ENCODE data around the gene SERPING1. TPM values are rescaled to one million over a fixed set of nuclear protein-coding genes. Genes with fewer than 3 reads are reported as not detected.

The SERPING1 gene
- total and polyA plus RNA-seq, 2 donors (not counting 3 experiments of a cell fraction or from before 2014, with no cell fraction given): 0.30 TPM; not detected in 1

DNA sequence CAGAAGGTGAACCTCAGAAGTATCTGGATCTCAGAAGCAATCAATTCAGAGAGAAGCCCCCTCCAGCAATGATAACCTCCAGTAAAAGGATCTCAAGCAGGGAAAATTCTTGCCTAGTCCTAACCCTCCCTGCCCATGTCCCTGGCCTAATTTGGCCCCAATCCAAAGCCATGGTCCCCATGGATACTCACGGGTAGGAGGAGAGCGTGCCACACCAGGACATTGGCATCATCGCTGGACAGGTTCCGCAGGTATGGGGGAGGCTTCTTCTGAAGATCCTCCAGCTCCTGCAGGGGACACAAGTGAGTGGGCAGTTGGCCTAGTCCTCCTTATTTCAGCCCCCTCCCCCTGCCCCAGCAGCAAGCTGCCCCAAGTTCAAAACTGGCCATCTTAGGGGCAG lies 37.3 kb upstream of the SERPING1 start:
- FAIRE-seq: no peak
- intact Hi-C loops (cut with micrococcal nuclease) (no loop called here), dilution Hi-C loops (cut with MboI; ENCODE audit: extremely low pct_ligation_motif_present, low sequenced_read_pairs) (no loop called here)
- no peak for DNase-seq (ENCODE audit: low read depth, low spot score)
- H3K27ac ChIP-seq (ENCODE audit: insufficient read depth, low read depth, low read length): no peak overlapping the region
- H3K9me1 ChIP-seq (replicated peaks; ENCODE audit: control insufficient read depth, extremely low read depth, insufficient read depth, low read length): no peaks in the 10 kb centered on the region
- no peaks in the 10 kb centered on the region for H3K79me2 ChIP-seq (ENCODE audit: control insufficient read depth, insufficient read depth, low read length)
- no peaks in the 10 kb centered on the region for H4K20me1 ChIP-seq (replicated peaks; ENCODE audit: control insufficient read depth, extremely low read depth, insufficient read depth, low read length)
- no TSS peak for BruUV-seq (replicated peaks)
- no peak for TF ChIP-seq EZH2 (IDR thresholded peaks at IDR 0.05; ENCODE audit: borderline replicate concordance, low read depth, low read length, severe bottlenecking)
- no peak for TF ChIP-seq MYC (IDR thresholded peaks at IDR 0.05; ENCODE audit: low read depth, low read length)
- no peak for TF ChIP-seq POLR2A (IDR thresholded peaks at IDR 0.05; ENCODE audit: low read depth, low read length)
- no peak for TF ChIP-seq FOS (IDR thresholded peaks at IDR 0.05; ENCODE audit: borderline replicate concordance, insufficient read depth, low read length)
- no peak for TF ChIP-seq GATA2 (IDR thresholded peaks at IDR 0.05; ENCODE audit: insufficient read depth, insufficient read length, low read depth, low read length)
- TF ChIP-seq, protein P1, sequence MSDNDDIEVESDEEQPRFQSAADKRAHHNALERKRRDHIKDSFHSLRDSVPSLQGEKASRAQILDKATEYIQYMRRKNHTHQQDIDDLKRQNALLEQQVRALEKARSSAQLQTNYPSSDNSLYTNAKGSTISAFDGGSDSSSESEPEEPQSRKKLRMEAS (IDR thresholded peaks at IDR 0.05; ENCODE audit: insufficient read depth, insufficient read length): no peak
- TF ChIP-seq, protein P2, sequence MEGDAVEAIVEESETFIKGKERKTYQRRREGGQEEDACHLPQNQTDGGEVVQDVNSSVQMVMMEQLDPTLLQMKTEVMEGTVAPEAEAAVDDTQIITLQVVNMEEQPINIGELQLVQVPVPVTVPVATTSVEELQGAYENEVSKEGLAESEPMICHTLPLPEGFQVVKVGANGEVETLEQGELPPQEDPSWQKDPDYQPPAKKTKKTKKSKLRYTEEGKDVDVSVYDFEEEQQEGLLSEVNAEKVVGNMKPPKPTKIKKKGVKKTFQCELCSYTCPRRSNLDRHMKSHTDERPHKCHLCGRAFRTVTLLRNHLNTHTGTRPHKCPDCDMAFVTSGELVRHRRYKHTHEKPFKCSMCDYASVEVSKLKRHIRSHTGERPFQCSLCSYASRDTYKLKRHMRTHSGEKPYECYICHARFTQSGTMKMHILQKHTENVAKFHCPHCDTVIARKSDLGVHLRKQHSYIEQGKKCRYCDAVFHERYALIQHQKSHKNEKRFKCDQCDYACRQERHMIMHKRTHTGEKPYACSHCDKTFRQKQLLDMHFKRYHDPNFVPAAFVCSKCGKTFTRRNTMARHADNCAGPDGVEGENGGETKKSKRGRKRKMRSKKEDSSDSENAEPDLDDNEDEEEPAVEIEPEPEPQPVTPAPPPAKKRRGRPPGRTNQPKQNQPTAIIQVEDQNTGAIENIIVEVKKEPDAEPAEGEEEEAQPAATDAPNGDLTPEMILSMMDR (IDR thresholded peaks at IDR 0.05; ENCODE audit: extremely low read depth in 1 of 2, insufficient read depth in 1 of 2, low read depth in 1 of 2, low read length in 2 of 2): no peak
- no peak for TF ChIP-seq JUN (IDR thresholded peaks at IDR 0.05; ENCODE audit: borderline replicate concordance, insufficient read depth, insufficient read length, low read depth)
- no peak for TF ChIP-seq POLR2AphosphoS5 (IDR thresholded peaks at IDR 0.05; ENCODE audit: insufficient read depth, low read depth, low read length)
- no peak overlapping the region for H3K4me3 ChIP-seq (replicated peaks in 1 of 3; ENCODE audit: insufficient read depth in 1 of 3, low read depth in 1 of 3, low read length in 3 of 3)
- no peaks in the 10 kb centered on the region for H3K27me3 ChIP-seq (ENCODE audit: control insufficient read depth in 2 of 2, insufficient read depth in 2 of 2, low read length in 2 of 2)
- H3K36me3 ChIP-seq (ENCODE audit: control insufficient read depth in 2 of 2, extremely low read depth in 1 of 2, insufficient read depth in 2 of 2, low read length in 2 of 2): no peaks in the 10 kb centered on the region
- no peaks in the 10 kb centered on the region for H3K4me1 ChIP-seq (ENCODE audit: control insufficient read depth, extremely low read depth, insufficient read depth, low read length)
- POLR2A ChIA-PET: no interaction called here
- no peak overlapping the region for H3K9ac ChIP-seq (replicated peaks; ENCODE audit: extremely low read depth, insufficient read depth, low read length)
- H2AFZ ChIP-seq (ENCODE audit: low read depth, low read length): no peak overlapping the region
- no peaks in the 10 kb centered on the region for H3K9me3 ChIP-seq (replicated peaks; ENCODE audit: control insufficient read depth, insufficient read depth, low read length)
- CTCF ChIA-PET: interaction anchor here (0.6 kb wide), 1 partner anchor 112 kb away, joined by 3 read pairs; no protein-coding TSS in a partner anchor
- no peak overlapping the region for H3K4me2 ChIP-seq (ENCODE audit: insufficient read depth, low read length)

All from endothelial cell of umbilical vein (primary cell).